GM10266 (cell line): ENCODE results near the gene ERBIN.
"Not testable (repeated sequence)": the region's sequence is repeated elsewhere in the genome, so short reads cannot be mapped to it uniquely, and the experiment has no call there.

Experiments used
- DNase-seq: peaks from one replicate; pipeline ENCODE4 v3.0.0; 2012; ENCODE audit errors: extremely low spot score
- CTCF ChIP-seq: IDR thresholded peaks from 2 replicates; pipeline ENCODE4 v1.5.1; 2012; ENCODE audit warnings: mild to moderate bottlenecking, low read depth; ENCODE audit not compliant: control insufficient read depth, insufficient read depth; ENCODE audit errors: missing control alignments

ERBIN gene

GRCh38 chr5:65886387-65886786 is 40.0 kb upstream of the ERBIN start:
- TF ChIP-seq CTCF: no peak

GRCh38 chr5:65892024-65892423 is 34.4 kb upstream of the ERBIN start:
- not testable (repeated sequence) for DNase-seq

More at GRCh38 chr5:65886387-65886786, 40.0 kb upstream of the ERBIN start:
- DNase-seq: no peak

- TF ChIP-seq CTCF: no peak
- DNase-seq: no peak
Measured at GRCh38 chr5:65892801-65893200, 33.6 kb upstream of the ERBIN start.

- no peak for DNase-seq
- no peak for TF ChIP-seq CTCF
Measured at GRCh38 chr5:65893749-65894430, 32.5 kb upstream of the ERBIN start.

- no peak for DNase-seq
- TF ChIP-seq CTCF: no peak
Measured at GRCh38 chr5:65895891-65896290, 30.5 kb upstream of the ERBIN start.

GRCh38 chr5:65900746-65901145 is 25.6 kb upstream of the ERBIN start:
- no peak for DNase-seq
- TF ChIP-seq CTCF: no peak

- DNase-seq: no peak
- no peak for TF ChIP-seq CTCF
Measured at GRCh38 chr5:65902104-65902503, 24.3 kb upstream of the ERBIN start.

- DNase-seq: no peak
- no peak for TF ChIP-seq CTCF
Measured at GRCh38 chr5:65903581-65903980, 22.8 kb upstream of the ERBIN start.
